Naive thymus-derived CD4-positive, alpha-beta T cell (primary cell): ENCODE results near the gene HOMER3. TPM values are rescaled to one million over a fixed set of nuclear protein-coding genes. Genes with fewer than 3 reads are reported as not detected.
"Not testable (repeated sequence)": the region's sequence is repeated elsewhere in the genome, so short reads cannot be mapped to it uniquely, and the experiment has no call there.

ENCODE experiments used
- ATAC-seq: fragments of 150-1000 bp; cut with Tn5 transposase; 2 replicates; pipeline ENCODE4 v1.10.0; 2021; ENCODE audit warnings: mild to moderate bottlenecking, moderate library complexity
- CTCF ChIA-PET: fragments of 350-600 bp; sonication (Branson Sonifier 250); formaldehyde crosslinking; loops from one replicate; lab custom pipeline; 2021; ENCODE audit warnings: antibody characterized with exemption; lab: Charles Lee
- POLR2A ChIA-PET: fragments of 350-600 bp; sonication (Branson Sonifier 250); formaldehyde crosslinking; loops from one replicate; lab custom pipeline; 2021; ENCODE audit warnings: antibody characterized with exemption, inconsistent platforms; lab: Charles Lee
- DNase-seq, 9 donors: peaks; one replicate each; pipeline versions ENCODE4 v3.0.0 to v3.0.0-alpha.2; 2020 to 2022; ENCODE audit warnings: mixed read lengths in 1 of 9
- H3K27ac ChIP-seq: one replicate; pipeline ENCODE4 v1.7.0; 2013; ENCODE audit warnings: mild to moderate bottlenecking, low read depth, low read length, moderate library complexity
- H3K27me3 ChIP-seq, 2 donors: one replicate each; pipeline ENCODE4 v1.7.0; 2013; ENCODE audit warnings: low read length in 2 of 2, mild to moderate bottlenecking in 2 of 2, moderate library complexity in 2 of 2; ENCODE audit not compliant: control insufficient read depth in 2 of 2, insufficient read depth in 2 of 2
- H3K36me3 ChIP-seq, 3 experiments: 1 replicate in 2 of 3; 2 replicates in 1 of 3; pipeline ENCODE4 v1.7.0; 2013; ENCODE audit warnings: low read length in 3 of 3, mild to moderate bottlenecking in 3 of 3, moderate library complexity in 1 of 3; ENCODE audit not compliant: insufficient read depth in 3 of 3, control insufficient read depth in 2 of 3
- H3K4me1 ChIP-seq, 2 donors: one replicate each; pipeline ENCODE4 v1.7.0; 2013; ENCODE audit warnings: low read length in 2 of 2, mild to moderate bottlenecking in 2 of 2, moderate library complexity in 1 of 2; ENCODE audit not compliant: control insufficient read depth in 2 of 2, insufficient read depth in 2 of 2
- H3K4me3 ChIP-seq: 2 replicates; pipeline ENCODE4 v1.7.0; 2013; ENCODE audit warnings: mild to moderate bottlenecking, low read length
- H3K9me3 ChIP-seq, 3 experiments: 1 replicate in 2 of 3; 2 replicates in 1 of 3; pipeline ENCODE4 v1.7.0; 2013; ENCODE audit warnings: low read length in 3 of 3; ENCODE audit not compliant: control insufficient read depth in 2 of 3
- H3K27ac Mint-ChIP-seq, 9 donors: one replicate each; pipeline ENCODE4 v1.8.0; 2020 to 2022; ENCODE audit warnings: mixed read lengths in 9 of 9, mild to moderate bottlenecking in 8 of 9, moderate library complexity in 5 of 9, inconsistent platforms in 2 of 9
- H3K27me3 Mint-ChIP-seq, 5 donors: one replicate each; pipeline ENCODE4 v1.8.0; 2021 to 2022; ENCODE audit warnings: mixed read lengths in 5 of 5, mild to moderate bottlenecking in 1 of 5
- H3K36me3 Mint-ChIP-seq, 5 donors: one replicate each; pipeline ENCODE4 v1.8.0; 2020 to 2022; ENCODE audit warnings: mixed read lengths in 5 of 5, mild to moderate bottlenecking in 3 of 5, inconsistent platforms in 1 of 5
- H3K4me1 Mint-ChIP-seq, 7 donors: one replicate each; pipeline ENCODE4 v1.8.0; 2020 to 2022; ENCODE audit warnings: mixed read lengths in 7 of 7, mild to moderate bottlenecking in 3 of 7, inconsistent platforms in 1 of 7
- H3K4me3 Mint-ChIP-seq, 10 donors: one replicate each; pipeline ENCODE4 v1.8.0; 2020 to 2022; ENCODE audit warnings: mild to moderate bottlenecking in 10 of 10, mixed read lengths in 10 of 10, moderate library complexity in 6 of 10, inconsistent platforms in 2 of 10
- H3K9me3 Mint-ChIP-seq, 11 donors: one replicate each; pipeline ENCODE4 v1.8.0; 2020 to 2022; ENCODE audit warnings: mixed read lengths in 11 of 11, mild to moderate bottlenecking in 4 of 11, inconsistent platforms in 1 of 11, moderate library complexity in 1 of 11
- intact Hi-C, 2 donors: fragments of 100-400 bp; cut with micrococcal nuclease; formaldehyde crosslinking; loops; one replicate each; pipeline ENCODE4 v1.15.1; 2023
- polyA plus RNA-seq, 2 donors: library from polyadenylated mRNA; unstranded; fragments of 300-500 nt; fragmentation: Illumina TruSeq; gene quantifications; one replicate each; pipeline ENCODE4 v1.2.3, GENCODE V29; 2021
- total RNA-seq, 6 experiments: library from RNA in 5 of 6; stranded (reverse) in 5 of 6; gene quantifications; 1 replicate in 5 of 6; 2 replicates in 1 of 6; pipeline ENCODE4 v1.2.3 and lab custom pipeline; 2021 to 2026

Gene HOMER3
- total and polyA plus RNA-seq, 7 experiments from 2014 or later: 0.53 to 16.3 (median 1.4) TPM; not detected in 3

DNA sequence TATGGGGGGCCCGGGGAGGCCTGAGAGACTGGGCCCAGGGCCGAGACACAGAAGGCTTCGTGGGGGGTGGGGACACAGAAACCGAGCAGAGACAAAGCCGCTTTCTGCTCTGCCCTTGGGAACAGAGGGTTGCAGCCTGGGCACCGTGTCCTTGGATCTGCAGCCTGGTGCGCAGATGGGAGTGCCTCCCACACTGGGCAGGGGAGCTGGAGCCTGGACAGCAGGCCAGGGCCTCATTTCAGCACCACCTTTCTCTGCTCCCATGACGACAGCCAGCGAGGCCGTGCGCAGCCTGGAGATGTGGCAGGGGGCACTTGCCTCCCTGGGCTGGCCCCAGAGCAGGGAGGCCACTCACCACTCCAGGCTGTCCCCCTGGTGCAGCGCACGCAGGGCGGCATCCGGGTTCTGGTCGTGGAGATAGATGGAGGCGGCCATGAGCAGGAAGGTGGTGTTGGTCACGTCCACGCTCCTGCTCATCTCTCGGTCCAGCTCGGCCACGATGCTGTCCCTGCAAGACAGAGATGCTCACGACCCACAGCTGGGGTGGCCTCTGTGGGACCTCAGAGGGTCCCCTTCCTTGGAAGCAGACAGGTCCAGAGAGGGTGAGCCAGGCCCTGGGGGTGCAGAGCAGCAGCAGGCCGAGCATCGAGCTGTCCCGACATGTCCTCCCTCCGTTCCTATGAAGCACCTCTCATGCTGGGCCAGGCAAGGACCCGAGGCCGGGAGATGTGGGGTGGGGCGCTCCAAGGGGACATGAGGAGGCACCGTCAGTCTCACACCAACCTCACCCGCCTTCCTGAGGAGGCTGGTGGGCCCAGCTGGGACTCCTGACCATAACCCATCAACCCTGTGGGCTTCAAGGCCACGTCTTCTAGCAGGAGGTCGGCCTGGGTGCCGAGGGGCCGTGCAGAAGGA, 34.2 kb downstream of the HOMER3 start:
- Mint-ChIP-seq H3K4me3 (no peak overlapping the region), H3K4me1 (peaks cover 0 to 5% (median 0%) of the 10 kb centered on the region in 7 donors), H3K36me3 (peaks cover 0 to 26% (median 5%) of the 10 kb centered on the region in 5 donors), H3K9me3 (no peaks in the 10 kb centered on the region), H3K27ac (no peak overlapping the region), H3K27me3 (no peaks in the 10 kb centered on the region)
- CTCF ChIA-PET: no interaction called here
- intact Hi-C loops: no loop called here
- no peaks in the 10 kb centered on the region for H3K4me1 ChIP-seq
- no peaks in the 10 kb centered on the region for H3K9me3 ChIP-seq
- POLR2A ChIA-PET: no interaction called here
- no peak overlapping the region for H3K27ac ChIP-seq
- no peak for ATAC-seq
- no peak overlapping the region for H3K4me3 ChIP-seq
- DNase-seq: no peak
- H3K36me3 ChIP-seq: peaks cover 0 to 84% (median 4%) of the 10 kb centered on the region in 3 experiments
- no peaks in the 10 kb centered on the region for H3K27me3 ChIP-seq

- ChIA-PET POLR2A (no interaction called here), CTCF (no interaction called here)
- Mint-ChIP-seq H3K4me3 (no peak overlapping the region), H3K4me1 (peaks cover 0 to 5% (median 0%) of the 10 kb centered on the region in 7 donors), H3K27me3 (no peaks in the 10 kb centered on the region), H3K9me3 (no peaks in the 10 kb centered on the region), H3K27ac (peak overlapping the region in 1 of 9 donors; percentile 21), H3K36me3 (peaks cover 4 to 35% (median 9%) of the 10 kb centered on the region in 5 donors)
- DNase-seq (no peak), ATAC-seq (no peak)
- Histone ChIP-seq H3K36me3 (peaks cover 0 to 88% (median 4%) of the 10 kb centered on the region in 3 experiments), H3K4me1 (no peaks in the 10 kb centered on the region), H3K27me3 (no peaks in the 10 kb centered on the region), H3K4me3 (no peak overlapping the region), H3K27ac (no peak overlapping the region), H3K9me3 (no peaks in the 10 kb centered on the region)
- intact Hi-C loops: no loop called here
Observed at GRCh38 chr19:18905513-18906236, 35.3 kb downstream of the HOMER3 start.

- H3K4me1 Mint-ChIP-seq: peaks cover 0 to 5% (median 0%) of the 10 kb centered on the region in 7 donors
- no peaks in the 10 kb centered on the region for H3K4me1 ChIP-seq
- peaks cover 0 to 88% (median 4%) of the 10 kb centered on the region in 3 experiments for H3K36me3 ChIP-seq
- DNase-seq (no peak), ATAC-seq (no peak)
- no peaks in the 10 kb centered on the region for H3K9me3 Mint-ChIP-seq
- POLR2A ChIA-PET: no interaction called here
- peak overlapping the region in 1 of 9 donors; percentile 21 for H3K27ac Mint-ChIP-seq
- H3K9me3 ChIP-seq: no peaks in the 10 kb centered on the region
- CTCF ChIA-PET: no interaction called here
- H3K36me3 Mint-ChIP-seq: peaks cover 4 to 36% (median 9%) of the 10 kb centered on the region in 5 donors
- no peaks in the 10 kb centered on the region for H3K27me3 Mint-ChIP-seq
- H3K27ac ChIP-seq: no peak overlapping the region
- H3K4me3 ChIP-seq: no peak overlapping the region
- intact Hi-C loops: no loop called here
- no peak overlapping the region for H3K4me3 Mint-ChIP-seq
- no peaks in the 10 kb centered on the region for H3K27me3 ChIP-seq
Observed at GRCh38 chr19:18905058-18905456, 36.0 kb downstream of the HOMER3 start.

- Mint-ChIP-seq H3K27me3 (no peaks in the 10 kb centered on the region), H3K4me1 (peaks cover 0 to 5% (median 0%) of the 10 kb centered on the region in 7 donors), H3K36me3 (peaks cover 4 to 32% (median 9%) of the 10 kb centered on the region in 5 donors), H3K4me3 (no peak overlapping the region), H3K27ac (no peak overlapping the region), H3K9me3 (no peaks in the 10 kb centered on the region)
- H3K4me1 ChIP-seq: no peaks in the 10 kb centered on the region
- H3K36me3 ChIP-seq: peaks cover 0 to 88% (median 4%) of the 10 kb centered on the region in 3 experiments
- H3K9me3 ChIP-seq: no peaks in the 10 kb centered on the region
- H3K27ac ChIP-seq: no peak overlapping the region
- CTCF ChIA-PET: no interaction called here
- H3K4me3 ChIP-seq: no peak overlapping the region
- DNase-seq (no peak), ATAC-seq (peak; percentile 14)
- POLR2A ChIA-PET: no interaction called here
- H3K27me3 ChIP-seq: no peaks in the 10 kb centered on the region
- intact Hi-C loops: no loop called here
Observed at GRCh38 chr19:18904334-18905057, 36.5 kb downstream of the HOMER3 start.

DNA sequence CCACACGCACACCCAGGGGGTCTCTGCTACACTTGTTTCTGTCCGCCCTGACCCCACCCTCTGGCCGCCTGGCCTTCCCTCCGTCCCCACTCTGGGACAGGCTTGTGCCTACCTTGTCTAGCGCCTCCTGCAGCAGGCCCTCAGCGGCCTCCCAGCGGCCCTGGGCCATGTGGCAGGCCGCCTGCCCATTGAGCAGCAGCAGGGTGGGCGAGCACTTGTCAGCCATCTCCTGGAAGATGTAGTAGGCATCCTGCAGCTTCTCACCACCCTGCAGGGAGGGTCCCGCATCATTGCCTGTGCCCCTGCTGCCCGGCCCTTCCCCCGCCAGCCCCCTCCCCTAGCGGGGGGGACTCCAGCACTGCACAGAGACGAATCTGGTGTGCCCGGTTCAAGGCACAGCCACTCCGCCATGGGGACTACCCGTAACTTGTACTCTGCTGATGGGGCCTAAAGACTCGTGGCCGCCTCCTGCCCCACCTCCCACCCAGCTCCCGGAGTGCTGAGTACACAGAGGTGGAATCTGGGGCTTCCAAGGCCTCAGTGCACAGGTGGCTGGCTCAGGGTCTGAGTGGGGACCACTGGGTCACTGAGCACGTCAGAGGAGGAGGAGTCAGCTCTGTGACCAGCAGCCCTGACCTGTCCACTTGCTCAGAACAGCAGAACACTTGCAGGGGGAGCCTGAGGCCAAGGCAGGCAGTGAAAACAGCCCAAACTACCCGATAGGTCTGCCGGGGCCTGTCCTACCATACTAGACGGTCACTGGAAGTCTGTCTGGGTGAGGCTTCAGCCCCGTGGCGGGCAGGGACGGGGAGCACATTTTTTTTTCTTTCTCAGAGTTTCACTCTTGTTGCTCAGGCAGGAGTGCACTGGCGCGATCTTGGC, 37.6 kb downstream of the HOMER3 start:
- Mint-ChIP-seq H3K27me3 (no peaks in the 10 kb centered on the region), H3K9me3 (no peaks in the 10 kb centered on the region), H3K4me3 (no peak overlapping the region), H3K27ac (no peak overlapping the region), H3K4me1 (peaks cover 0 to 5% (median 0%) of the 10 kb centered on the region in 7 donors), H3K36me3 (peaks cover 4 to 32% (median 9%) of the 10 kb centered on the region in 5 donors)
- ATAC-seq: no peak
- ChIA-PET CTCF (no interaction called here), POLR2A (no interaction called here)
- no peaks in the 10 kb centered on the region for H3K9me3 ChIP-seq
- H3K4me1 ChIP-seq: no peaks in the 10 kb centered on the region
- no peak overlapping the region for H3K27ac ChIP-seq
- peaks cover 0 to 90% (median 4%) of the 10 kb centered on the region in 3 experiments for H3K36me3 ChIP-seq
- H3K4me3 ChIP-seq: no peak overlapping the region
- no peak for DNase-seq
- intact Hi-C loops: no loop called here
- H3K27me3 ChIP-seq: no peaks in the 10 kb centered on the region

DNA sequence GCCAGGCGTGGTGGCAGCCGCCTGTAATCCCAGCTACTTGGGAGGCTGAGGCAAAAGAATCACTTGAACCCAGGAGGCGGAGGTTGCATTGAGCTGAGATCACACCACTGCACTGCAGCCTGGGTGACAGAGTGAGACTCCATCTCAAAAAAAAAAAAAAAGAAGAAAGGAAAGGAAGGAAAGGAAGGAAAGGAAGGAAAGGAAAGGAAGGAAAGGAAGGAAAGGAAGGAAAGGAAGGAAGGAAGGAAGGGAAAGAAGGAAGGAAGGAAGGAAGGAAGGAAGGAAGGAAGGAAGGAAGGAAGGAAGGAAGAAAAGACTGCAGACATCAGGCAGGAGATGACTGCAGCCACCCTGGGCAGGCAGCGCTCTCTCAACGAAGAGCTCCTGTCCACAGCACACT, 38.5 kb downstream of the HOMER3 start:
- H3K4me3 ChIP-seq, POLR2A ChIA-PET, intact Hi-C loops, H3K27ac ChIP-seq, H3K27me3 ChIP-seq, H3K4me1 Mint-ChIP-seq, H3K9me3 ChIP-seq, H3K27me3 Mint-ChIP-seq, H3K9me3 Mint-ChIP-seq, DNase-seq, H3K4me1 ChIP-seq, H3K4me3 Mint-ChIP-seq, CTCF ChIA-PET, ATAC-seq: not testable (repeated sequence)
- Mint-ChIP-seq H3K27ac (peak overlapping the region in 1 of 9 donors; percentile 30), H3K36me3 (peaks cover 4 to 32% (median 9%) of the 10 kb centered on the region in 5 donors)
- H3K36me3 ChIP-seq: peaks cover 0 to 84% (median 4%) of the 10 kb centered on the region in 3 experiments
